Sigmoid colon (tissue), 7 donors: ENCODE data around the gene DTWD1. TPM values are rescaled to one million over a fixed set of nuclear protein-coding genes. Genes with fewer than 3 reads are reported as not detected.
"Not testable (repeated sequence)": the region's sequence is repeated elsewhere in the genome, so short reads cannot be mapped to it uniquely, and the experiment has no call there.

Source experiments
- DNase-seq: peaks from one replicate; pipeline ENCODE4 v3.0.0-alpha.2; 2019
- H3K27ac ChIP-seq, 4 donors: fragments of 200-600 bp; sonication (generic); one replicate each; pipeline ENCODE4 v1.5.1; 2016 to 2019; ENCODE audit warnings: mild to moderate bottlenecking in 1 of 4
- H3K27me3 ChIP-seq, 3 donors: fragments of 200-600 bp; sonication (generic); one replicate each; pipeline ENCODE4 v1.5.1; 2019; ENCODE audit warnings: mild to moderate bottlenecking in 1 of 3
- H3K36me3 ChIP-seq, 4 donors: fragments of 200-600 bp; sonication (generic); one replicate each; pipeline ENCODE4 v1.5.1; 2016 to 2019
- H3K4me1 ChIP-seq, 4 donors: fragments of 200-600 bp; sonication (generic); one replicate each; pipeline ENCODE4 v1.5.1; 2017 to 2019
- H3K4me3 ChIP-seq, 4 donors: fragments of 200-600 bp; sonication (generic); one replicate each; pipeline ENCODE4 v1.5.1; 2017 to 2019; ENCODE audit warnings: mild to moderate bottlenecking in 2 of 4, moderate library complexity in 1 of 4
- H3K9me3 ChIP-seq, 4 donors: fragments of 200-600 bp in 3 of 4; sonication (generic) in 3 of 4; one replicate each; pipeline versions ENCODE4 v1.5.1 to v1.6.1; 2013 to 2019
- EP300 ChIP-seq, 4 donors: sonication (generic); formaldehyde crosslinking; IDR thresholded peaks; one replicate each; pipeline ENCODE4 v1.6.1; 2017; ENCODE audit warnings: antibody characterized with exemption in 4 of 4
- POLR2A ChIP-seq, 2 donors: fragments of 450-650 bp; IDR thresholded peaks; one replicate each; pipeline ENCODE4 v1.6.1; 2016; ENCODE audit warnings: antibody characterized with exemption in 2 of 2, mild to moderate bottlenecking in 2 of 2, moderate library complexity in 2 of 2
- POLR2AphosphoS5 ChIP-seq, 4 donors: sonication (generic); formaldehyde crosslinking; IDR thresholded peaks; one replicate each; pipeline ENCODE4 v1.6.1; 2017; ENCODE audit warnings: antibody characterized with exemption in 4 of 4
- WGBS, 2 donors: extraction: QIAGEN DNeasy Blood & Tissue Kit; methylation state at CpG; one replicate each; pipeline ENCODE4 v1.1.7; 2013; 5-methylcytosine and 5-hydroxymethylcytosine counted together
- intact Hi-C: fragments of 100-400 bp; cut with DNase I; formaldehyde crosslinking; loops from one replicate; pipeline ENCODE4 v1.15.1; 2023
- polyA plus RNA-seq, 3 donors: library from polyadenylated mRNA; stranded (reverse); fragments of 200-250 nt; gene quantifications; one replicate each; pipeline ENCODE4 v1.2.3, GENCODE V29; 2013
- total RNA-seq, 4 donors: library from RNA; depleted of rRNA; stranded (reverse); fragments of >200 nt; gene quantifications; one replicate each; pipeline ENCODE4 v1.1.0, GENCODE V29; 2016
- TF ChIP-seq, protein P1 (sequence below), 4 experiments: fragments of 450-650 bp in 3 of 4; fragments of 200-600 bp in 1 of 4; IDR thresholded peaks; one replicate each; pipeline ENCODE4 v1.5.1; 2016 to 2019; ENCODE audit warnings: antibody characterized with exemption in 4 of 4, mild to moderate bottlenecking in 3 of 4, moderate library complexity in 2 of 4
- donor health status: healthy with polysubstance abuse.
- donor health status: Bipolar disorder and iron deficiency.
- donor health status: healthy.

The DTWD1 gene
- total RNA-seq (10 to 100 TPM; 22.7 to 39.8 (median 33.7) TPM), polyA plus RNA-seq (10 to 100 TPM; 10.6 to 16.2 (median 10.7) TPM)

DNA sequence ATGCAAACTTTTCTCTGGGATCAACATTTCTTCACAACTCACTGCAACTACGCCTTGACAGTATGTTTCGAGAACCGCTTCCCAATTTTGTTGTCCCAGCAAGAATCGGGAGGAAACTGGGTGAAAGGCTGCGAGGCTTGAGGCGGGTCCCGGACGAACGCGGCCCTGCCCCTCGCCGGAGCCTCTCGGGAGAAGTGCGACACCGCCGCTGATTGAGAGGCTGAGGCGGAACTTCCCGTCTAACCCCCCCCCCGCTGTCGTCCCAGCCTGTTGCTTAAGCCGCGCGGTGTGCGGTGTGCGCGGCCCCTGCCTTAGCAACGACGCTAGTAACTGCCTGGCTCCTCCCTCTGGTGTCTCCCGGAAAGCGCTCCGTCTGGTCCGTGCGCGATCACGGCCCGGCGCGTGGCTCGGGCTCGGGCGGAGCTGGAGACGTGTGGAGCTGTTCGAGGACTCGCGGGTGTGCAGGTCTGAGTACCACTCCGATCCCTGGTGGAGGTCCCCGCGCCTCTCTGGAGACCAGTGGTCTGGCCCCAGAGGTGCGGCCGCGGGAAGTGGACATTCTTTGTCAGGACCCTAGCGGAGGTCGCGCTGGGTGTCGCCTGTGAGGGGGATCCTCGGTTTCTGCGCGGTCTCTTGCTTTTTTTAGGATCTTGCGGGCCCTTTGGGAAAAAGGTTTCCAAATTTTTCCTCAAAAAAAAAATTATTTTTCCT is at the start of gene DTWD1, which contains the start of gene FAM227B:
Gene DTWD1 (plus strand): TSS at position 391 of the 711 bp plus-strand sequence. CDS start 4,120 bp downstream, outside the sequence.
Gene FAM227B (minus strand): TSS at position 161 of the 711 bp plus-strand sequence. CDS start 5,647 bp downstream, outside the sequence.
- Histone ChIP-seq H3K27me3 (no peaks in the 10 kb centered on the region), H3K4me1 (peaks cover 0 to 35% (median 23%) of the 10 kb centered on the region in 4 donors), H3K4me3 (peak within 1 kb of the TSS; percentile 70 to 91 (median 76)), H3K9me3 (peaks cover 0 to 7% (median 1%) of the 10 kb centered on the region in 4 donors), H3K36me3 (peaks cover under 1 to 10% (median 6%) of the 10 kb centered on the region in 4 donors), H3K27ac (peak within 1 kb of the TSS; percentile 90 to 94 (median 92))
- TF ChIP-seq, protein P1, sequence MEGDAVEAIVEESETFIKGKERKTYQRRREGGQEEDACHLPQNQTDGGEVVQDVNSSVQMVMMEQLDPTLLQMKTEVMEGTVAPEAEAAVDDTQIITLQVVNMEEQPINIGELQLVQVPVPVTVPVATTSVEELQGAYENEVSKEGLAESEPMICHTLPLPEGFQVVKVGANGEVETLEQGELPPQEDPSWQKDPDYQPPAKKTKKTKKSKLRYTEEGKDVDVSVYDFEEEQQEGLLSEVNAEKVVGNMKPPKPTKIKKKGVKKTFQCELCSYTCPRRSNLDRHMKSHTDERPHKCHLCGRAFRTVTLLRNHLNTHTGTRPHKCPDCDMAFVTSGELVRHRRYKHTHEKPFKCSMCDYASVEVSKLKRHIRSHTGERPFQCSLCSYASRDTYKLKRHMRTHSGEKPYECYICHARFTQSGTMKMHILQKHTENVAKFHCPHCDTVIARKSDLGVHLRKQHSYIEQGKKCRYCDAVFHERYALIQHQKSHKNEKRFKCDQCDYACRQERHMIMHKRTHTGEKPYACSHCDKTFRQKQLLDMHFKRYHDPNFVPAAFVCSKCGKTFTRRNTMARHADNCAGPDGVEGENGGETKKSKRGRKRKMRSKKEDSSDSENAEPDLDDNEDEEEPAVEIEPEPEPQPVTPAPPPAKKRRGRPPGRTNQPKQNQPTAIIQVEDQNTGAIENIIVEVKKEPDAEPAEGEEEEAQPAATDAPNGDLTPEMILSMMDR (IDR thresholded peaks at IDR 0.05) = no peak
- TF ChIP-seq EP300 (IDR thresholded peaks at IDR 0.05) = peak in 1 of 4 donors; percentile 68
- peak; percentile 84 to 92 for TF ChIP-seq POLR2A (IDR thresholded peaks at IDR 0.05)
- peak; percentile 96 to 99 (median 98) for TF ChIP-seq POLR2AphosphoS5 (IDR thresholded peaks at IDR 0.05)
- 1% methylated on average over 59 of the region's 59 CpGs for WGBS, 2 donors
- peak; percentile 99 for DNase-seq
- intact Hi-C loops = loop anchor here (2.0 to 10.0 kb wide), 9 partner anchors 146 to 516 kb away; partner anchors contain the start of genes COPS2 and FGF7

GRCh38 chr15:49573421-49573820 is 47.4 kb upstream of the DTWD1 start:
- no peaks in the 10 kb centered on the region for H3K9me3 ChIP-seq
- no peak for TF ChIP-seq POLR2A (IDR thresholded peaks at IDR 0.05)
- TF ChIP-seq EP300 (IDR thresholded peaks at IDR 0.05) = no peak
- TF ChIP-seq, protein P1 (IDR thresholded peaks at IDR 0.05) = no peak
- TF ChIP-seq POLR2AphosphoS5 (IDR thresholded peaks at IDR 0.05) = no peak
- 96 to 98% methylated on average over 1 of the region's 1 CpG for WGBS, 2 donors
- no peaks in the 10 kb centered on the region for H3K27me3 ChIP-seq
- no peak for DNase-seq
- H3K4me1 ChIP-seq = peaks cover 0 to 9% (median 3%) of the 10 kb centered on the region in 4 donors
- H3K27ac ChIP-seq = no peak overlapping the region
- intact Hi-C loops = no loop called here
- H3K4me3 ChIP-seq = no peak overlapping the region
- H3K36me3 ChIP-seq = no peaks in the 10 kb centered on the region

DNA sequence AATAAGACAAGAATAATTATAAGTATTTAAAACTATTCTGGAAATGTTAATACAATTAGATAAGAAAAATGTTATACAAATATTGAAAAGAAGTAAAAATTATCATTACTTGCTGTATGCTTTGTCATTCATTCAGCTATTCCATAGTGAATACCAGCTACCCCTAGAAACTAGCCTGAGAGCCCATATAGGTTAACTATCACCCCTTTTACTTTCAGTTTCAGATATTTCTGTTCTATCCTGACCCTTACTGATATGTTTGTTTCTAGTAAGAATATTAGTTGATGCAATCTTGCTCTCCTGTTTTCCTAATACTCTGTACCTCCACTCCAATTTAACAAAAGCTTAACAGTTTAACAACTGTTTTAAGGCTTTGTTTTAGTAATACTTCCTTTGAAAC is 31.8 kb upstream of the DTWD1 start:
- no peaks in the 10 kb centered on the region for H3K9me3 ChIP-seq
- H3K4me1 ChIP-seq = no peaks in the 10 kb centered on the region
- DNase-seq = no peak
- intact Hi-C loops = no loop called here
- no peak overlapping the region for H3K27ac ChIP-seq
- no peaks in the 10 kb centered on the region for H3K27me3 ChIP-seq
- no peak overlapping the region for H3K4me3 ChIP-seq
- H3K36me3 ChIP-seq = no peaks in the 10 kb centered on the region
- no peak for TF ChIP-seq POLR2AphosphoS5 (IDR thresholded peaks at IDR 0.05)
- no peak for TF ChIP-seq POLR2A (IDR thresholded peaks at IDR 0.05)
- TF ChIP-seq, protein P1 (IDR thresholded peaks at IDR 0.05) = no peak
- TF ChIP-seq EP300 (IDR thresholded peaks at IDR 0.05) = no peak

DNA sequence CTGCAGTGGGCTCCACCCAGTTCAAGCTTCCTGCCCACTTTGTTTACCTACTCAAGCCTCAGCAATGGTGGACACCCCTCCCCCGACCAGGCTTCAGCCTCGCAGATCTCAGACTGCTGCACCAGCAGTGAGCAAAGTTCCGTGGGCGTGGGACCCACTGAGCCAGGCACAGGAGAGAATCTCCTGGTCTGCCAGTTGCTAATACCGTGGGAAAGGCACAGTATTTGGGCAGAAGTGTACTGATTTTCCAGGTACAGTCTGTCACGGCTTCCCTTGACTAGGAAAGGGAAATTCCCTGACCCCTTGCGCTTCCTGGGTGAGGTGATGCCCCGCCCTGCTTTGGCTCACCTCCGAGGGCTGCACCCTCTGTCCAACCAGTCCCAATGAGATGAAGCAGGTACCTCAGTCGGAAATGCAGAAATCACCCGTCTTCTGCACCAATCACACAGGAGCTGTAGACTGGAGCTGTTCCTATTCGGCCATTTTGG is 28.0 kb upstream of the DTWD1 start:
- H3K4me3 ChIP-seq, H3K27me3 ChIP-seq, intact Hi-C loops, DNase-seq, H3K27ac ChIP-seq, H3K36me3 ChIP-seq, H3K4me1 ChIP-seq, H3K9me3 ChIP-seq: not testable (repeated sequence)
- WGBS, 2 donors = 83 to 88% methylated on average over 12 of the region's 12 CpGs

- Histone ChIP-seq H3K4me3 (no peak overlapping the region), H3K27ac (no peak overlapping the region), H3K27me3 (no peaks in the 10 kb centered on the region), H3K4me1 (no peaks in the 10 kb centered on the region), H3K9me3 (peaks cover 5 to 7% (median 6%) of the 10 kb centered on the region in 4 donors), H3K36me3 (peaks cover 0 to 5% (median 0%) of the 10 kb centered on the region in 4 donors)
- 96 to 97% methylated on average over 2 of the region's 2 CpGs for WGBS, 2 donors
- DNase-seq = no peak
- intact Hi-C loops = no loop called here
- TF ChIP-seq, protein P1 (IDR thresholded peaks at IDR 0.05) = no peak
- TF ChIP-seq POLR2A (IDR thresholded peaks at IDR 0.05) = no peak
- no peak for TF ChIP-seq POLR2AphosphoS5 (IDR thresholded peaks at IDR 0.05)
- TF ChIP-seq EP300 (IDR thresholded peaks at IDR 0.05) = no peak
Observed at GRCh38 chr15:49604625-49605409, 16.0 kb upstream of the DTWD1 start.
